HG03045 (cell line): ENCODE measurements around the gene CHST13.

Experiments used
- ATAC-seq: cut with Tn5 transposase; IDR thresholded peaks from one replicate; pipeline ENCODE4 v1.9.1; 2021; ENCODE audit warnings: mild to moderate bottlenecking, moderate library complexity; ENCODE audit not compliant: unreplicated experiment

Gene CHST13

DNA sequence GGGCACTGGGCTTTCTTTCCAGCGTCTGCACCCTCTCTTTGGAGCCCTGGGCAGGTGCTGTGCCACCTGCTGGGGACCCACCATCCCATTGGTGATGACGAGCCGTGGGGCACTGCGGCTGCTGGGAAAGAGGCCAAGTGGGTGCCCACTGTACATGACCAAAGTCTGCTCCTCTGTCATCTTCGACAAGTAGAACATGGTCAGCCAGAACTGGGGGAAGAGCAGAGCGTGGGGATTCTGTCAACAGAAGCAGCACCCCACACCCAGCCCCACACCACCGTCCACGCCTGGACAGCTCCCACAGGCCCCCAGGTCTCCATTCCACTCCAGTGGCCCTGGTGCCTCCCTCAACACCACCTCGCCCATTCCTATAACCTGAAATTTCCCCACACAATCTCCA is 16.1 kb upstream of the CHST13 start:
- no peak for ATAC-seq

DNA sequence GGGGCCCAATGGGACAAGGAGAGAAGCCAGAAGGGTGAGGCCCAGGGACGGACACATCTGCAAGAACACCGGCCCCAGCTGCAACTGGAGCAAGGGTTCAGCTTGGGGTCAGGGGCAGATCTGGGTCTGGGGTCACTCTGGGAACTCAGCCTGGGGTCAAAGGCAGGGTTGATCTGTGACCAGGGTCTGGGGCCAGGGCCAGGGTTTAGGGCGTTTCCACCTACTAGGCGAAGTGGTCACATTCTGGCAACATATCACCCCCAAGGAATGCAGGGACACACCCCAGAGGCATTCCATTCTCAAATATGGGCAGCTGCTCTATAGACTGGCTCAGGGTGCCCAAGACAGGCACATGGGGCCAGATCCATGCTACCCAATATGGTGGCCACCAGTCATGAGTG is 15.4 kb upstream of the CHST13 start:
- ATAC-seq = no peak

DNA sequence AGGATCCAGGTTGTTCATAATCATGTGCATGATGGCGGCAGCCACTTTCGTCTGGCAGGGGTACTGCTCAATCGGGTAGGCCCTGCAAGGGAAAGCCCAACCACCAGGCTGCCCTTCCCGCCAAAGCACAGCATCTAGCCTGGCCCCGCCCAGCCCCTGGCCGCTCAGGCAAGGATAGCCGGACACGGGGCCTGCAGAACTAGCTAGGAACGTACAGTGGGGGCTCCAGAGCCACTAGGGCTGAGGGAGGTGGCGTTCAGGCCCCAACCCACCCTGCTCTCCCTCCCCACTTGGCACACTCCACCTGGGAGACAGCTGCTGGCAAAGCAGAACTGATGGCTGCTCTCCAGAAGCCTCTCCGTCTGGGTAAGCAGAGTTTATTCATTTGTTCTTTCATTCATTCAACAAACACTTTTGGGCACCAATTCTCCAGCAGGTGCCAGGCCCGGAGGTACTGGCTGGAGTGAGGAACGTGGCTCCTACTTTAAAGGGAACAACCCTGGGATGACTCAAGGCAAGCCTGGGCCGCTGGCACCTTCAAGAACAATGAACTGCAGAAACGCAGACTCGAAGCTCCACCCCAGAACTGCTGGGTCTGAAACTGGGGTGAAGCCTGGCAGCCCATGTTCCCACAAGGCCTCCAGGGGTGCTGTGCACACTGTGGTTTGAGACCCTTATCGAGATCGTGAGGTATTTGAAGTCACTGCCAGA is 14.2 kb upstream of the CHST13 start:
- ATAC-seq = no peak

DNA sequence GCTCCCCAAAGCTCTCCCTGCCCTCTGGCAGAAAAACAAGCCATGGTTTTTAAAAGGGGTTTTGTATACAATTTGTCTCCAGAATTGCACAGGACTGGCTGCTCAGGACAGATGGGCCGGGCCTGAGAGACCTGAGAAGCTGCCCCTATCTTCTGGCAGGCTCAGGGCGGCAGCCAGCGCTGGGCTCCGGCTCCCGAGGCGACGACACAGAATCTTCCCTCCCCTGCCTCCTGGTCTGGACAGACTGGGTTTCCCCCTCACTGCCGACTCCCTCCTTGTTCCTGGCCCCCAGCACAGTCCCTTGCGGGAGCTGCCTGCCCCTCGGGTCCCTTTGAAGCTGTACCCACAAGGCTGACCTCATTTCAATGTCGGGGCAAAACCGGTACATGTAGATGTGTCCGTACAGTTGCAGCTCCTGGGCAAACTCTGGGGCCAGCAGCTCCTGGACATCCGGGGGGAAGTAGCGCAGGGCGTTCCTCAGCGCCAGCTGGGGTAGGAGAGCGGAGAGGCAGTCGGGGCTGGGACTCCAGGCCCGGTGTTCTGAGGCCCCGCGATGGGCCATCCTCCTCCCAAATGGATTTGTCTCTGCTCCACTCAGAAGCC is 13.5 kb upstream of the CHST13 start:
- no peak for ATAC-seq

DNA sequence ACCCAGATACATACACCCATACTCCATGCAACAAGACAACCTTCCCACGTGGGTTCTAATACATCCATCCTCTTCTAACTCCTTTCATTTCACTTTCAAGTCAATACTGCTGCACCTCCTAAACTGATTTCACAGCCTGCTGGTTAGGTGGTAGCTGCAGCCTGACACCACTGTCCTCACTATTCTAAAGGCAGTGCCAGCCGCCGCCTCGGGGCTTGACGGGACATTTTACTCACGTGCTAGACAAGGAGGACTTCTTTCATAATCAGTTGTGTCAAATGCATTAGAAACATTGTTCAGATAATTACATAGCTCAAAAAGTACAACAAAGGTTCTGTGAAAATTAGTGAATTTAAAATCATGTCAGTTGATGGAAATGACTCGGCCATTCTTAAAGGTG is 12.7 kb upstream of the CHST13 start:
- no peak for ATAC-seq

DNA sequence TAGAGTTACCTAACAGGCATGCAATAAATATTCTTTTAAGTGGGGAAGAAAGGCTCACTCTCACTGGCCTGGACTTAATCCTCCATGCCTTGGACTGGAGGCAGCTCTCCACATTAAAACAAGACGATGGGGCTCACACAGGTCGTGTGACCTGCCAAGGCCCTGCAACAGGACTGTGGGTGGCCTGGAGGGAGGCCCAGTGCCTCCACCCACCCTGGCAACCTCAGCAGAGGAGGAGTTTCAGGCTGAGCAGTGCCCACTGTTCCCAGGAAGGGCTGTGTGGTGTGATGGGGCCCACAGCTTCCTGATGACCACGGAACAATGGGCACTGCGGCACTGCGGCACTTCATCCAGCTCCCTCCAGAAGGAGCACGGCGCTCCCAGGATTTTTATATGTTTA is 11.9 kb upstream of the CHST13 start:
- no peak for ATAC-seq

DNA sequence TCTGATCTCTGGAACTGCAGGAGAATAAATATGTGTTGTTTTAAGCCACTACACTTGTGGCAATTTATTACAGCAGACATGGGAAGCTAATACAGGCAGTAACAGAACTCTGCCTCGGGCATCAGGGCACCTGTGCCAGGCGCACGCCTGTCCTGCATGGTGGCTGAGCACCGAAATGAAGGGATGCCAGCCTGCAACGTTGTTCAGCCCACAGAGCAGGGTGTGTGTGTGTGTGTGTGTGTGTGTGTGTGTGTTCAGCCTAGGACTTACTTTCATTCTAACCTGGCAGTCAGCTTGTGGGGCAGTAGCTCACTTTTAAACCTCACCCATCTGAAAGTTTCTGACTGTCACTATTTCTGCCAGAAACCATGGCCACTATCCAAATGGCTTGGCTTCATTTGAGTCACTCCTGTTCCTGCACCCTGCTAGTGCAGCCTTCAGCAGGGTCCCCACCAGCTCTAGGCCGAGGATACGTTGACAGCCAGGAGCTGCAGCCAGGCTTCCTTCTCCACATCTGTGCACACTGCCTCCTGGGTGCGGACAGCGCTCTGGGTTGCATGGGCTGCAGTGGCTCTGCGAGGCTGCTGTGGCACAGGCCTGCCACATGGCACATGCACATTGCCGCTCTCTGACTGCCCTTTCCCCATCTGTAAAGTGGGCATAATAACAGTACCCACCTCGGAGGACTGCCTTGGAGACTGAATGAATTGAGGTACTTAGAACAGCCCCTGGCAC is 10.9 kb upstream of the CHST13 start:
- no peak for ATAC-seq

DNA sequence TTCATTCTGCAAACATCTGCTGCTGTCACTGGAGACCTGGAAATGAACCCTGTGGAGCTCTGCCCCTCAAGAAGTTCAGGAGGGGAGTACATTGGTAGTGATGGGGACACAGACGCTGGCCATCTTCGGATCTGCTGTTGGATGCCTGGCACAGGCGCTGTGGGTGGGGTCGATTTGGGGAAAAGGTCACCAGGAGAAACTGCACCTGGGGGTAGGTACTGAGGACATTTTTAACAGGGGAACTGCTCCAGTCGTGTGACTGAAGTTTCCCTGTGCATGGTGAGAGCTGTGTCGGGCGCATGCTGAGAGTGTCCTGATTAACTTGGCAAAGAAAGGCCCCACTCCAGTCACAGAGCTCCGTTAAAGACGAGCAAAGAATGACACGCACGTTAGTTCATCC is 9.8 kb upstream of the CHST13 start:
- ATAC-seq = no peak

DNA sequence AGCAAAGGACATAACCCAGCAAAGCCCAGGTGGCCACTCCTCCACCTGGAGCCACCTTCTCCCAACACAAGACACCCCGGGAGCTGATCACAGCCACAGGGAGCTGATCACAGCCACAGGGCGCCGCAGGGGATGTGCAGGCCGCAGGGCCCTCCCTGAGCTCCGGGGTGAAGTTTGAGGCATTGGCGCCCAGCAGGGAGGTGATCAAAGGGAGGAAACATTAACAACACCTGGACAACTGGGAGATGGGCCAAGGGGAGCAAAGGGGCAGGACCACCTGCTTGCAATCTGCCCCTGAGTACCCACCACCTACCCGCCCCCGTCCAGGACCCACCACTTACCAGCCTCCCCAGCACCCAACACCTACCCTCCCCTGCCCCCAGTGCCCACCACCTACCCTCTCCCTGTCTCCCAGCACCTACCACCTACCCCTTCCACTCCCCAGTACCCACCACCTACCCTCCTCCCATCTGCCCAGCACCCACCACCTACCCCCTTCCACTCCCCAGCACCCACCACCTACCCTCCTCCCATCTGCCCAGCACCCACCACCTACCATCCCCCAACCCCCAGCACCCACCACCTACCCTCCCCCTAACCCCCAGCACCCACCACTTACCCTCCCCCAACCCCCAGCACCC is 8.8 kb upstream of the CHST13 start:
- ATAC-seq = no peak

DNA sequence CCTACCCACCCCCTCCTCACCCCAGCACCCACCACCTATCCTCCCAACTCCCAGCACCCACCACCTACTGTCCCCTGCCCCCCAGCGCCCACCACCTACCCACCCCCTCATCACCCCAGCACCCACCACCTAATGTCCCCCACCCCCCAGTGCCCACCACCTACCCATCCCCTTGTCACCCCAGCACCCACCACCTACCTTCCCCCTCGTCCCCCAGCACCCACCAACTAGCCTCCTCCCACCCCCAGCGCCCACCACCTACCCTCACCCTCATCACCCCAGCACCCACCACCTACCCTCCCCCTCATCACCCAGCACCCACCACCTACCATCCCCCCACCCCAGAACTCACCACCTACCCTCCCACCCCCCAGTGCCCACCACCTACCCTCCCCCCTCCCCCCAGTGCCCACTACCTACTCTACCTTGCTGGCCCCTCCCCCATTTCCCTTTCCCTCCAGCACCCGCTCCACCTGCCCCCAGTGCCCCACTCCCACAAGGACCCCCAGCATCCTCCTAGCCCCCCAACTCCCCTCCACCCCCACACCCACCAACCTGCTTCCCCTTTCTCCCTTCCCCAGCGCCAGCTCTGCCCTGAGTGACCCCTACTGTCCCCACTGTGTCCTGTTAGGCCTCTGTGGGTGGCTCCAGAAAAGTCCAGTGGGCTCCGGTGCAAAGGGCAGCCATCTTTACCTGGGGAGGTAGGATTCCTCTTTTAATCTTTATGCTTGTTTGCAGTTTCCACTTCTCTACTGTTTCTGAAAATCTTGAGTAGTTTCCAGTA is 7.6 kb upstream of the CHST13 start:
- ATAC-seq = no peak

DNA sequence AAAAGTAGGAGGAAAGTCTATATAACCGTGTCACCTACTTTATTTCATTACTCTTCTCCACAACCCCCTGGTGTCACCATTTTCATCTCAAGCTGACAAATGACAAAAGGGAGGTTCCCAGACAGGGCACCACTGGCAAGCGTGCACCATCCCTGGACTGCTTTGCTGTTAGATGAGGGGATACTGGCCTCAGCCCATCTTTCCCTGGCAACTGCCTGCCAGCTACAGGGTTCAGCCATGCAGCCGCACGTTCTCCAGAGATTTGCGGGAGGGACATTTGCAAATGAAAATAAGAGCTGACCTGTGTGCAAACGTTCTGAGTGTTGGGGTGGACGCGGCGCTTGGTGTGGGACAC is 7.0 kb upstream of the CHST13 start:
- no peak for ATAC-seq

DNA sequence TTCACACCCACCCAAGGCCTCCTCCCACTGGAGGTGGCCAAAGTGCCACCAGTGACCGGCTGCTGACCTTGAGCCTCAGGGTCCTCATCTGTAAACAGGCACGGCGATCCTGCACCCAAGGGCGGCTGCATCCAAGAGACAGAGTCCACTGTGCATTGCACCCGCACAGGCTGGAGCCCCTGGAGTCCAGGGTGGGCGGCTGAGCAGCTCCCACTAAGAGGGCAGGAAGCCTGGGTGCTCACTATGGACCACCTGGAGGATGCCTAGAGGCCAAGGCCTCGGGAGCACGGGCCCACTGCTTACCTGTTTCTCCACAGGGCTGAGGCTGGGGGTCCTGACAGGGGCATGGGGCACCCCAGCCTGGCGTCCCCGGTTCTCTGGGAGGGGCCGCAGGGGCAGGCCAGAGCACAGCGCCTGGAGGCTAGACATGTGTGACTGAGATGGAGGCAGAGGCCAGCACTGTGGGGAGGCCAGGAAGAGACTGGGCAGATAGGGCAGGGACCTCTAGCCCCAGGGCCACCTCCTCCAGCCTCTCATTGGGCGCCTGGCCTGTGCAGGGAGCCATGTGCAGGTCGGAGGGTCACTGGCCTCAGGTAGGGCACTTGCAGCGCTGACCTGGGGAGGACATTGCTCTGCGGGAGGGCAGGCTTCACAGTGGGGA is 6.5 kb upstream of the CHST13 start, which contains the start of gene UROC1:
Gene UROC1, minus strand, starts transcription at position 483 of the 661 bp plus-strand sequence. Its CDS starts 54 bp downstream, at position 429.
- ATAC-seq = no peak

DNA sequence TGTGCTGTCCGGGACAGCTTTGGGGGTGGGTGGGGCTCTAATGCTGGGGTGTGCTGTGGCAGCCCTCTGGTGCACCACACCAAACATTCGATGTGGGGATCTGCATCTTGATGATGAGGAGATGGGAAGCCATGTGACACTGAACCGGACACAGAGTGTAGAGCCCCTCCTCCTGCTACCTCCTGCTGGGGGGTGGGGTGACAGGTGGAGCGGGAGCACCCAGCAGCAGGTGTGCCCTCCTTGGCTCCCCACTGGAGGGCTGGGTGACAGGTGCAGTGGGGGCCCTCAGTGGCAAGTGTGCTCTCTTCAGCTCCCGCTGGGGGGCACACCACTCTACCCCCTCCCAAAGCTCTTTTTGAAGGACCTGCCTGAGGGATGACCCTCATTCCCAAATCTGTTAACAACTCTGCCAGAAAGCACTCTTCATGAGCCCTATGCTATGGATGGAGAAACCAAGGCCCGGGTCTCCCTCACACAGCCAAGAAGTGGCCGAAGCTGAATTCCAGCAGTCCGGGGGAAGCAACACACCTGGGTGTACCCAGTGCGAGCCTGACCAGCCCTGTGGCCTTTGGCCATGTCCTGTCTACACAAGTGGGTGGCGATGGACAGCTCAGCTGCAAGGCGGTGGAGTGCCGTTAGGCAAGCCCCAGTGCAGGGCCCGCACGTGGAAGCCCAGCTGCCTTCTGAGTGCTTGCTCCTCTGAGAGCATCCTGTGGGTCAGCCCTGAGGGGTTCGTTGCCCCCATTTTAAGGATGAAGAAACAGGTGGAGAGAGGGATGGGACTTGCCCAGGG is 5.8 kb upstream of the CHST13 start:
- no peak for ATAC-seq

DNA sequence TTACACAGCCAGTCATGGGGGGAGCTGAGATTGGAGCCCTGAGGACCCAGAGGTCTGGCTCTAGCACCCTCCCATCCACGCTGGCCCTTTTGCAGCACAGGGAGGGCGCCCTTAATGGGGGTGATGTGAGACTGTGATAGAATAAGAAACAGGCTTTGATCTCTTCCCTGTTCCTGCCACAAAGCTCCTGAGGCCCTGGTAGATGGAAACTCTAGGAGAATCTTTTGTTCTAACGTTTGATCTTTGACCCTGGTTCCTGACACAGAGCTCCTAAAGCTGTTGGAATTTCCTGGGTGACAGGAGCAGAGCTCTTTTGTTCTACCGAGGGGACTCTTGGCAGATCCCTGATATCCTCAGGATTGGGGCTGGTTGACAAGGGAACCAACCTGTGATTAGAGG is 5.2 kb upstream of the CHST13 start:
- ATAC-seq = no peak

DNA sequence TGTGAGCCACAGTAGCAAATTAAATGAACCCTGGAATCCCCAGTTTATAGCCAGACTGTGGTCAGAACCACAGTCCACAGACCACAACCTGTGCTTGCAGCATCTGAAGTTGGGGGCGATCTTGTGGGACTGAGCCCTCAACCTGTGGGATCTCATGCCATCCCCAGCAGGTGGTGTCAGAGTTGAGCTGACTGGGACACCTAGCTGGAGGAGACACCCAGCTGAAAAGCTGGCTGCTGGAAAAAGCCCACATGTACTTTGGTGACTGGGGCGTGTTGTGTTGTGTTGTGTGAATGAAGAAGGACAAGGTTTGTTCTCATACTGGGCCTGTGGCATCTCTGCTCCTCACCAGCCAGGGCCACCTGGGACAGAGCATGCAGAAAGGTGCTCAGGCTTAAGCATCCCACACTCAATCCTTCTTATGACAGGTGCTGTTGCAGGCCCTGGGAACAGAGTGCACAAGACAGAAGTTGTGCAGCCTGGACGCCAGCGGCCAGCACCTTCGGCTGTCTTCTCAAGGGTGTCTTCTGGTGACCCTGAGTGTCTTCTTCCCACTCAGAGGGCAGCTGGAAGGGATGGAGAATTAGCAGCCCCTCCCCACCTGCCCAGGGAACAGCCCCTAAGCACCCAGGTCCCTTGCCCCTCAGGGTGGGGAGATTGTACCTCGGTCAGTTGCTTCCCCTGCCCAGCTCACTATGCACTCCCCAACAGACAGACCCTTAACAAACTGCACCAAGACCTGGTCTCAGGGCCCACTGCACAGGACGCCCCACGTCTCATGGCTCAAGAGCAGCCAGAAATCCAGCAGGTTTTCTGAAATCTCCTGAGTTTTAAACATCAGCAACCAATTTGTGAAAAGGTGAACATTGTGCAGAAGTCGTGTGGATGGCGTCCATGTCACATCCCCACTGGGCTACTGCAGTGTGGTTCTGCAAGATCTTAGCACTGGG is 4.2 kb upstream of the CHST13 start:
- no peak for ATAC-seq

DNA sequence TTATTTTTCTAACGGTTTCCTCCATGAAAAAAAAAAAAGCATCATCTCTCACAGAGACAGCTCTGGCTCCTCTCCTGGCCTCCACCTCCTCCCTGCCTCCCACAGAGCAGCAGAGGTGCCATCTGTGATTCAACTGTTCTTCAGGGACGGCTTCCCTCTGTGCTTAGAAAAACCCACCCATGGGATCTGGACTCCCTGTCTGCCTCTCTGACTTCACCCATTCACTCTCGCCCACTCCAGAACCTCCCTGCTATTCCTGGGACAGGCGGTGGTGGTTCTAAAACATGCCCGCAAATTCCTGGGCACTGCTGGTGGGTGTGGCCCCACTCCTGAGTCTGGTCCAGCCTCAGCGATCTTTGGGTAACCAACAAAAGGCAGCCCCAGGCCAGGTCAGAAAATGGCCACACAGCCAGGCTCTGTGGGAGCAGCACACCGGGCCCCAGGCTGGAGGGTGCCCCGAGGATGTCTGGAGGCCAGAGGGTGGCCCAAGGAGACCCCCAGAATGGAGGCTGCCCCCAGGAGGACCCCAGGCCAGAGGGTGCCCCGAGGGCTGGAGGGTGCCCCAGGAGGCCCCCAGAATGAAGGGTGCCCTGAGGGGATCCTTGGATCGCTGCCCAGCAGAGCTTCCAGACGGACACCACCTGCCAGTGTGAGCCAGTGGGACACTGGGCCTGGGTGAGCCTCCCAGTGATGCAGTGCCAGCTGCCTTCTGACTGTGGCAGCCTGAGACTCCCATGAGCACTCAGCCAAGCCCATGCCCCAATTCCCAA is 2.6 kb upstream of the CHST13 start:
- ATAC-seq = no peak

DNA sequence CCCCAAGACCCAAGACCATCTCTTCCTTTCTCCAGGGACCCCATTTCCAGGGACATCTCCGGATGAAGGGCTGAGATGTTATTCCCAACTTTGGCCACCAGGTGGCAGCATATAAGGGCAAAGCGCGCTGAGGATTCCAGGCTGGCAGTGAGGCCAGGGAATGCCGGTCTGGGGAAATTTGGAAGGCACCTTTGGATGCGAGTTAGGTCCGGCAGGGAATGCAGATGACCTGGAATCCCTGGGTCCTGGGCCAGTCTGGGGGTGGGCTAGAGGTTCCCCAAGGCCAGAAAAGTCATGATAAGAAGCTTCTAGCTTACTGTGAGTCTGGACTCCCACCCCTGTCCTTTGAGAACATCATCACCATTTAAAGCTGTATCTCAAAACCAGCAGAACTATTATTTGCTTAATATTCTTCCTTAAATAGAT is 1.6 kb upstream of the CHST13 start:
- no peak for ATAC-seq
